Fibroblast of lung (primary cell): ENCODE results near the gene EYA2.

Source experiments
- CTCF ChIP-seq, 2 donors: IDR thresholded peaks in 1 of 2; conservative IDR thresholded peaks in 1 of 2; 1 replicate in 1 of 2; 2 replicates in 1 of 2; pipeline ENCODE4 v1.5.1; 2011 to 2012; ENCODE audit warnings: low read length in 2 of 2, control low read depth in 1 of 2, inconsistent platforms in 1 of 2, low read depth in 1 of 2, mild to moderate bottlenecking in 1 of 2
- EZH2 ChIP-seq: IDR thresholded peaks from 2 replicates; pipeline ENCODE4 v1.5.1; 2012; ENCODE audit warnings: low read length, control low read depth, mild to moderate bottlenecking; ENCODE audit errors: missing control alignments

- TF ChIP-seq CTCF (conservative IDR thresholded peaks at IDR 0.05 in 1 of 2, IDR thresholded peaks at IDR 0.05 in 1 of 2; ENCODE audit: low read depth in 1 of 2, low read length in 2 of 2): no peak
- no peak for TF ChIP-seq EZH2
Observed at GRCh38 chr20:47127546-47127945, 232.9 kb downstream of the EYA2 start.
